Heart right ventricle (tissue), 16 donors: ENCODE data around the gene PIK3C2G. TPM values are rescaled to one million over a fixed set of nuclear protein-coding genes. Genes with fewer than 3 reads are reported as not detected.

Experiments
- ATAC-seq, 8 donors: fragments of 200-7000 bp; cut with Tn5 transposase; one replicate each; pipeline ENCODE4 v1.9.1; 2020; ENCODE audit warnings: mild to moderate bottlenecking in 8 of 8, moderate library complexity in 8 of 8, moderate number of reproducible peaks in 1 of 8
- DNase-seq, 2 donors: peaks; one replicate each; pipeline ENCODE4 v3.0.0-alpha.2; 2020
- H3K27ac ChIP-seq, 10 donors: fragments of 200-600 bp; sonication (generic) in 2 of 10; one replicate each; pipeline versions ENCODE4 v1.5.0 to v1.8.0; 2020 to 2022; ENCODE audit warnings: mild to moderate bottlenecking in 3 of 10
- H3K27me3 ChIP-seq, 7 donors: fragments of 200-600 bp; one replicate each; pipeline ENCODE4 v1.8.0; 2021 to 2022; ENCODE audit warnings: mild to moderate bottlenecking in 2 of 7
- H3K36me3 ChIP-seq, 9 donors: fragments of 200-600 bp; sonication (generic) in 1 of 9; one replicate each; pipeline versions ENCODE4 v1.5.0 to v1.8.0; 2020 to 2022; ENCODE audit warnings: mild to moderate bottlenecking in 2 of 9
- H3K4me1 ChIP-seq, 9 donors: fragments of 200-600 bp; sonication (generic) in 1 of 9; one replicate each; pipeline versions ENCODE4 v1.5.0 to v1.8.0; 2020 to 2022; ENCODE audit warnings: mild to moderate bottlenecking in 4 of 9
- H3K4me3 ChIP-seq, 10 donors: fragments of 200-600 bp; sonication (generic) in 2 of 10; one replicate each; pipeline versions ENCODE4 v1.5.0 to v1.8.0; 2020 to 2022; ENCODE audit warnings: mild to moderate bottlenecking in 7 of 10, moderate library complexity in 2 of 10
- H3K9me3 ChIP-seq, 11 donors: fragments of 200-600 bp in 10 of 11; sonication (generic) in 2 of 11; one replicate each; pipeline versions ENCODE4 v1.5.0 to v1.8.0; 2013 to 2022; ENCODE audit warnings: mild to moderate bottlenecking in 2 of 11, control low read depth in 1 of 11, moderate library complexity in 1 of 11
- WGBS, 2 donors: extraction: QIAGEN DNeasy Blood & Tissue Kit; methylation state at CpG; one replicate each; pipeline ENCODE4 v1.1.7; 2013; ENCODE audit warnings: inconsistent platforms in 1 of 2; 5-methylcytosine and 5-hydroxymethylcytosine counted together
- intact Hi-C, 10 donors: fragments of 100-400 bp; cut with DNase I; formaldehyde crosslinking; loops; one replicate each; pipeline versions ENCODE4 v1.11.1 to v1.14.2; 2022
- polyA plus RNA-seq, 2 donors: library from polyadenylated mRNA; stranded (reverse); fragments of 200-250 nt; gene quantifications; one replicate each; pipeline ENCODE4 v1.2.3, GENCODE V29; 2013
- total RNA-seq, 10 donors: library from RNA; stranded (reverse); fragmentation: NEBNext Ultra II Directional in 3 of 10; extraction: Animal tissue kit (Norgen Biotek cat#: 25700) in 3 of 10; gene quantifications; one replicate each; pipeline versions ENCODE4 v1.2.1 to v1.2.4, GENCODE V29; 2021 to 2023
- TF ChIP-seq, protein P1 (sequence below), 9 donors: fragments of 200-600 bp; sonication (generic) in 2 of 9; IDR thresholded peaks; one replicate each; pipeline versions ENCODE4 v1.5.0 to v1.8.0; 2021 to 2022; ENCODE audit warnings: antibody characterized with exemption in 9 of 9, mild to moderate bottlenecking in 5 of 9, moderate library complexity in 1 of 9
- donor health status: Arrhythmogenic right ventricular cardiomyopathy.
- donor health status: ischemic (EF 13 %, LVEDD 7.1; RV severe dilation, severe dysfunction).
- donor health status: healthy with polysubstance abuse.
- donor health status: DM: no; HTN: yes; CAD: no.
- donor health status: DM: no; HTN: no; CAD: no.
- donor health status: ischemic (EF 25% LVEDD 6.9; RV normal size, moderate dysfunction).
- donor health status: ischemic (EF 25% LVEDD 5.7; RV mildly dilated, moderate dysfunction).
- donor health status: healthy.
- donor health status: DM: yes; HTN: yes; CAD: no.
- donor health status: Ischemic cardiomyopathy.
- donor health status: ischemic (EF 35%, LVEDD 5.7; RV mildly dilated, moderate dysfunction).
- donor health status: nonischemic (EF 11% LVEDD 7.7; RV severe dilation, severe dysfunction).
- donor health status: DM: yes; HTN: yes; CAD: no.
- donor health status: PGD.
- donor health status: ischemic (EF 29% LVEDD 5.4; RV normal size, mild dysfunction).
- donor health status: nonischemic (EF 23%, LVEDD 6.1; RV moderate dilation, normal function).

Gene PIK3C2G
- total and polyA plus RNA-seq, 12 donors, result not detected

DNA sequence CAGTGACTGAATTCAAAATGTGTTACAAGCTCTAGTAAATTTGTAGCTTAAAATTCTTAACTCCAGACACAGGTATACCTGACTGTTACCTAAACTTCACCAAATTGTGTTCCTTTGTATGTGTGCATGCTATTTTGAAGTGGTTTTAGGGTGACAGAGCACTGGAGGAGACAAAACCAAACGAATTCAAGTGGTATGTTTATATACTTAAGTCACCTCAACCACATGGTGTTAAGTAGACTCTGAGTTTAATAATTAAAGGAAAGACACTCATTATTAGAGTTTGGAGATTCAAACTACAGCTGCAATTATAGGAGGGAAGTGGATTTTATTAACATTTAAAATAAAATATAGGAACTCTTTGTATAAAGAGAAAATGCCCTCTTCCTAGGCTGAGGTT is 392.1 kb downstream of the PIK3C2G start:
- 44 to 49% methylated on average over 1 of the region's 1 CpG for WGBS, 2 donors

GRCh38 chr12:18655351-18655750 is 394.0 kb downstream of the PIK3C2G start:
- Histone ChIP-seq H3K4me3 (no peak overlapping the region), H3K27ac (no peak overlapping the region), H3K27me3 (no peaks in the 10 kb centered on the region), H3K36me3 (no peaks in the 10 kb centered on the region), H3K4me1 (no peaks in the 10 kb centered on the region), H3K9me3 (peaks cover 0 to 31% (median 4%) of the 10 kb centered on the region in 11 donors)
- 79 to 85% methylated on average over 4 of the region's 4 CpGs for WGBS, 2 donors
- DNase-seq (no peak), ATAC-seq (no peak)
- intact Hi-C loops, result no loop called here
- TF ChIP-seq, protein P1, sequence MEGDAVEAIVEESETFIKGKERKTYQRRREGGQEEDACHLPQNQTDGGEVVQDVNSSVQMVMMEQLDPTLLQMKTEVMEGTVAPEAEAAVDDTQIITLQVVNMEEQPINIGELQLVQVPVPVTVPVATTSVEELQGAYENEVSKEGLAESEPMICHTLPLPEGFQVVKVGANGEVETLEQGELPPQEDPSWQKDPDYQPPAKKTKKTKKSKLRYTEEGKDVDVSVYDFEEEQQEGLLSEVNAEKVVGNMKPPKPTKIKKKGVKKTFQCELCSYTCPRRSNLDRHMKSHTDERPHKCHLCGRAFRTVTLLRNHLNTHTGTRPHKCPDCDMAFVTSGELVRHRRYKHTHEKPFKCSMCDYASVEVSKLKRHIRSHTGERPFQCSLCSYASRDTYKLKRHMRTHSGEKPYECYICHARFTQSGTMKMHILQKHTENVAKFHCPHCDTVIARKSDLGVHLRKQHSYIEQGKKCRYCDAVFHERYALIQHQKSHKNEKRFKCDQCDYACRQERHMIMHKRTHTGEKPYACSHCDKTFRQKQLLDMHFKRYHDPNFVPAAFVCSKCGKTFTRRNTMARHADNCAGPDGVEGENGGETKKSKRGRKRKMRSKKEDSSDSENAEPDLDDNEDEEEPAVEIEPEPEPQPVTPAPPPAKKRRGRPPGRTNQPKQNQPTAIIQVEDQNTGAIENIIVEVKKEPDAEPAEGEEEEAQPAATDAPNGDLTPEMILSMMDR (IDR thresholded peaks at IDR 0.05), result no peak

More for the DNA sequence above, 392.1 kb downstream of the PIK3C2G start:
- Histone ChIP-seq H3K27me3 (no peaks in the 10 kb centered on the region), H3K27ac (no peak overlapping the region), H3K9me3 (peaks cover 0 to 17% (median 4%) of the 10 kb centered on the region in 11 donors), H3K36me3 (no peaks in the 10 kb centered on the region), H3K4me3 (no peak overlapping the region), H3K4me1 (no peaks in the 10 kb centered on the region)
- TF ChIP-seq, protein P1 (IDR thresholded peaks at IDR 0.05), result no peak
- DNase-seq, result no peak
- intact Hi-C loops, result no loop called here
- ATAC-seq, result no peak

DNA sequence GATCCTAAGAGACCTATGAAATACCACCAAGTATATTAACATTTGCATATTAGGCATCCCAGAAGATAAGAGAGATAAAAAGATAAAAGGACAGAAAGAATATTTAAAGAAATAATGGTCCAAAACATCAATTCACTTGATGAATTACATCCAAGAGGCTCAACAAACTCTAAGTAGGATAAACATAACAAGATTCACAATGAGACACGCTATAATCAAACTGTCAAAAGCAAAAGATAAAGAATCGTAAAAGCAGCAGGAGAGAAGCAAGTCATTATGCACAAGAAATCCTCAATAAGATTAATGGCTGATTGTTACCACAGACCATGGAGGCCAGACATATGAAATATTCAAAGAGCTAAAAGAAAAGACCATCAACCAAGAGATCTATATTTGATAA is 396.9 kb downstream of the PIK3C2G start:
- Histone ChIP-seq H3K36me3 (no peaks in the 10 kb centered on the region), H3K27me3 (no peaks in the 10 kb centered on the region), H3K27ac (no peak overlapping the region), H3K4me3 (no peak overlapping the region), H3K4me1 (no peaks in the 10 kb centered on the region), H3K9me3 (peaks cover 0 to 58% (median 6%) of the 10 kb centered on the region in 11 donors)
- ATAC-seq, result no peak
- intact Hi-C loops, result no loop called here
- no peak for DNase-seq
- TF ChIP-seq, protein P1 (IDR thresholded peaks at IDR 0.05), result no peak
- WGBS, 2 donors, result 71 to 74% methylated on average over 2 of the region's 2 CpGs

DNA sequence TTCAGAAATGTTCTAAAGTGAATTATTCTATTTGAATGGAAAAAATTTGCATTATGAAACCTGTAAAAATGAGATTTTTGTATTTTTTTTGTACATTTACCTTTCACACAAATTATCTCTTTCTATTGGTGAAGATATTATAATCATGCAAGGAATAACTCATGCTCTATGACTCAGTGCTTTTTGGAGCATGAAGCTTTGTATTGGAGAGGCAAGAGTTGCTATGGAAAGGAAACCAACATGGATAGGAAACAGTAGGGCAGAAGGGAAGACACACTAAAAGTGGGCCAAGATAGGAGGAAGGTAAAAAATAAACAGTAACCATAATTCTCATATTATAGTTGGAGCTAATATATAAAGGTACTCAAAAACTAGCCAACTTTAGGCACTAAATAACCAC is 397.5 kb downstream of the PIK3C2G start:
- TF ChIP-seq, protein P1 (IDR thresholded peaks at IDR 0.05), result no peak
- H3K27ac ChIP-seq, result no peak overlapping the region
- H3K4me1 ChIP-seq, result no peaks in the 10 kb centered on the region
- no peaks in the 10 kb centered on the region for H3K36me3 ChIP-seq
- peaks cover 0 to 61% (median 6%) of the 10 kb centered on the region in 11 donors for H3K9me3 ChIP-seq
- ATAC-seq (no peak), DNase-seq (no peak)
- H3K27me3 ChIP-seq, result no peaks in the 10 kb centered on the region
- intact Hi-C loops, result no loop called here
- H3K4me3 ChIP-seq, result no peak overlapping the region
